WTC11 (cell line): ENCODE data around the gene NKAIN2. TPM values are rescaled to one million over a fixed set of nuclear protein-coding genes. Genes with fewer than 3 reads are reported as not detected.

Experiments used
- ATAC-seq: fragments of 200-7000 bp; cut with Tn5 transposase; 2 replicates; pipeline ENCODE4 v1.10.0; 2021; ENCODE audit warnings: mild to moderate bottlenecking, moderate library complexity
- CTCF ChIA-PET: fragments of 300-600 bp; sonication (Branson Sonifier 250); formaldehyde crosslinking; loops from one replicate; lab custom pipeline; 2021; ENCODE audit warnings: antibody characterized with exemption; lab: Charles Lee
- POLR2A ChIA-PET: fragments of 350-600 bp; sonication (Branson Sonifier 250); formaldehyde crosslinking; loops from one replicate; lab custom pipeline; 2021; ENCODE audit warnings: antibody characterized with exemption; lab: Charles Lee
- DNase-seq: peaks from one replicate; pipeline ENCODE4 v3.0.0; 2021; ENCODE audit warnings: low spot score
- H3K27ac Mint-ChIP-seq: 2 replicates; pipeline ENCODE4 v1.8.0; 2021; ENCODE audit warnings: mixed read lengths
- H3K27me3 Mint-ChIP-seq: 2 replicates; pipeline ENCODE4 v1.8.0; 2021; ENCODE audit warnings: low read depth, mild to moderate bottlenecking, moderate library complexity, mixed read lengths
- H3K36me3 Mint-ChIP-seq: 2 replicates; pipeline ENCODE4 v1.8.0; 2021; ENCODE audit warnings: mixed read lengths
- H3K4me1 Mint-ChIP-seq: 2 replicates; pipeline ENCODE4 v1.8.0; 2022; ENCODE audit warnings: mixed read lengths
- H3K4me3 Mint-ChIP-seq: 2 replicates; pipeline ENCODE4 v1.8.0; 2021; ENCODE audit warnings: mild to moderate bottlenecking, moderate library complexity, mixed read lengths
- H3K9me3 Mint-ChIP-seq: 2 replicates; pipeline ENCODE4 v1.8.0; 2021; ENCODE audit warnings: mixed read lengths
- AFF4 ChIP-seq: sonication (generic); formaldehyde crosslinking; IDR thresholded peaks from 2 replicates; pipeline ENCODE4 v1.8.1; 2023; ENCODE audit warnings: mild to moderate bottlenecking, missing genetic modification reagents, borderline replicate concordance
- AR ChIP-seq: fragments of 250-450 bp; sonication (Bioruptor Pico); IDR thresholded peaks from 2 replicates; pipeline ENCODE4 v1.9.0; 2021; ENCODE audit warnings: mild to moderate bottlenecking
- E2F4 ChIP-seq: sonication (generic); formaldehyde crosslinking; IDR thresholded peaks from 2 replicates; pipeline ENCODE4 v1.8.1; 2022; ENCODE audit warnings: low read depth, mild to moderate bottlenecking, moderate library complexity, missing genetic modification reagents, borderline replicate concordance
- E2F5 ChIP-seq: sonication (generic); formaldehyde crosslinking; IDR thresholded peaks from 2 replicates; pipeline ENCODE4 v1.8.1; 2022; ENCODE audit warnings: mild to moderate bottlenecking, moderate library complexity, missing genetic modification reagents
- FOXJ3 ChIP-seq: sonication (generic); formaldehyde crosslinking; IDR thresholded peaks from 2 replicates; pipeline ENCODE4 v1.9.0; 2021; ENCODE audit warnings: missing genetic modification reagents, mild to moderate bottlenecking, borderline replicate concordance
- FOXP4 ChIP-seq: sonication (generic); formaldehyde crosslinking; IDR thresholded peaks from 2 replicates; pipeline ENCODE4 v1.8.0; 2022; ENCODE audit warnings: mild to moderate bottlenecking, missing genetic modification reagents
- IRF2 ChIP-seq: sonication (generic); formaldehyde crosslinking; IDR thresholded peaks from 2 replicates; pipeline ENCODE4 v1.8.0; 2022; ENCODE audit warnings: low read depth, missing genetic modification reagents, borderline replicate concordance
- NFATC4 ChIP-seq: fragments of 250-450 bp; sonication (Bioruptor Pico); IDR thresholded peaks from 2 replicates; pipeline ENCODE4 v1.9.0; 2021; ENCODE audit warnings: mild to moderate bottlenecking
- NFYB ChIP-seq: sonication (generic); formaldehyde crosslinking; conservative IDR thresholded peaks from 2 replicates; pipeline ENCODE4 v1.8.0; 2022; ENCODE audit warnings: low read depth, missing genetic modification reagents
- RORB ChIP-seq: fragments of 250-450 bp; sonication (Bioruptor Pico); IDR thresholded peaks from 2 replicates; pipeline ENCODE4 v1.9.0; 2021; ENCODE audit warnings: mild to moderate bottlenecking
- SMAD3 ChIP-seq: sonication (generic); formaldehyde crosslinking; IDR thresholded peaks from 2 replicates; pipeline ENCODE4 v1.8.0; 2022; ENCODE audit warnings: missing genetic modification reagents, mild to moderate bottlenecking, borderline replicate concordance
- SOX15 ChIP-seq: fragments of 250-450 bp; sonication (Bioruptor Pico); IDR thresholded peaks from 2 replicates; pipeline ENCODE4 v1.9.0; 2021; ENCODE audit warnings: mild to moderate bottlenecking
- STAT6 ChIP-seq: sonication (generic); formaldehyde crosslinking; conservative IDR thresholded peaks from 2 replicates; pipeline ENCODE4 v1.8.1; 2023; ENCODE audit warnings: mild to moderate bottlenecking, low read depth, missing genetic modification reagents, moderate library complexity
- USF2 ChIP-seq: sonication (generic); formaldehyde crosslinking; IDR thresholded peaks from 2 replicates; pipeline ENCODE4 v1.8.1; 2023; ENCODE audit warnings: mild to moderate bottlenecking, missing genetic modification reagents, moderate library complexity
- ZMAT4 ChIP-seq: fragments of 250-450 bp; sonication (Bioruptor Pico); IDR thresholded peaks from 2 replicates; pipeline ENCODE4 v1.9.0; 2021; ENCODE audit warnings: mild to moderate bottlenecking
- ZNF121 ChIP-seq: sonication (generic); formaldehyde crosslinking; IDR thresholded peaks from 2 replicates; pipeline ENCODE4 v1.8.0; 2023; ENCODE audit warnings: missing genetic modification reagents
- ZNF219 ChIP-seq: sonication (generic); formaldehyde crosslinking; IDR thresholded peaks from 2 replicates; pipeline ENCODE4 v1.8.0; 2023; ENCODE audit warnings: missing genetic modification reagents, mild to moderate bottlenecking, borderline replicate concordance
- ZNF317 ChIP-seq: sonication (generic); formaldehyde crosslinking; IDR thresholded peaks from 2 replicates; pipeline ENCODE4 v1.8.1; 2023; ENCODE audit warnings: low read depth, mild to moderate bottlenecking, moderate library complexity, missing genetic modification reagents, borderline replicate concordance
- total RNA-seq: library from RNA; stranded (reverse); gene quantifications from 3 replicates; pipeline ENCODE4 v1.2.3, GENCODE V29; 2021

NKAIN2 gene
- total RNA-seq, 1 experiment from 2014 or later: 0.33 TPM

- H3K27ac Mint-ChIP-seq: no peak overlapping the region
- ChIA-PET CTCF (no interaction called here), POLR2A (no interaction called here)
- no peaks in the 10 kb centered on the region for H3K36me3 Mint-ChIP-seq
- no peaks in the 10 kb centered on the region for H3K27me3 Mint-ChIP-seq
- no peak overlapping the region for H3K4me3 Mint-ChIP-seq
- H3K4me1 Mint-ChIP-seq: peaks cover 12% of the 10 kb centered on the region
- ATAC-seq (no peak), DNase-seq (no peak)
- TF ChIP-seq RORB (CRISPR knock-in tag): no peak
- no peak for TF ChIP-seq NFATC4
- no peak for TF ChIP-seq ZNF219 (CRISPR knock-in tag)
- TF ChIP-seq AR (CRISPR knock-in tag): no peak
- no peak for TF ChIP-seq USF2 (CRISPR knock-in tag)
- no peaks in the 10 kb centered on the region for H3K9me3 Mint-ChIP-seq
Observed at GRCh38 chr6:124396361-124396760, 592.7 kb downstream of the NKAIN2 start.

GRCh38 chr6:124400261-124400999 is 596.8 kb downstream of the NKAIN2 start:
- Mint-ChIP-seq H3K4me3 (no peak overlapping the region), H3K4me1 (0 out of 2 replicates have a peak, but pooled peaks cover 3% of the 10 kb centered on the region), H3K9me3 (no peaks in the 10 kb centered on the region), H3K27me3 (no peaks in the 10 kb centered on the region), H3K27ac (no peak overlapping the region), H3K36me3 (no peaks in the 10 kb centered on the region)
- POLR2A ChIA-PET: no interaction called here
- CTCF ChIA-PET: no interaction called here
- DNase-seq (no peak), ATAC-seq (no peak)
- TF ChIP-seq E2F4 (no peak), ZNF121 (CRISPR knock-in tag) (no peak), E2F5 (CRISPR knock-in tag) (no peak), AFF4 (CRISPR knock-in tag) (no peak), FOXJ3 (no peak), STAT6 (no peak), ZNF317 (CRISPR knock-in tag) (no peak), SOX15 (no peak), NFYB (CRISPR knock-in tag) (no peak), FOXP4 (no peak), IRF2 (CRISPR knock-in tag) (no peak), ZMAT4 (CRISPR knock-in tag) (no peak), SMAD3 (CRISPR knock-in tag) (no peak)
